ENCODE data around the gene UNC45A.

GRCh38 chr15:90893175-90894090 lies 41.7 kb upstream of the UNC45A start:
- TF ChIP-seq CTCF (IDR thresholded peaks at IDR 0.05; ENCODE audit: low read length), result peak; percentile 74
- no peak for TF ChIP-seq EZH2 (IDR thresholded peaks at IDR 0.05; ENCODE audit: borderline replicate concordance, low read length)

Data from OCI-LY1 (cell line).